HG03066 (cell line): ENCODE measurements around the gene DNALI1.
"Not testable (repeated sequence)": the region's sequence is repeated elsewhere in the genome, so short reads cannot be mapped to it uniquely, and the experiment has no call there.

Experiments
- ATAC-seq: cut with Tn5 transposase; IDR thresholded peaks from one replicate; pipeline ENCODE4 v1.9.1; 2021; ENCODE audit warnings: low read depth; ENCODE audit not compliant: unreplicated experiment

DNALI1 gene

GRCh38 chr1:37553927-37554808 lies 2.6 kb upstream of the DNALI1 start, which contains the start of gene SNIP1:
Gene SNIP1, minus strand, starts transcription at chr1:37554293. Its CDS starts 64 bp downstream, at chr1:37554229.
- peak; percentile 78 for ATAC-seq

GRCh38 chr1:37557402-37557801 lies 662 bp downstream of the DNALI1 start:
- no peak for ATAC-seq

GRCh38 chr1:37558411-37558810 lies 1.7 kb downstream of the DNALI1 start:
- ATAC-seq: no peak

- ATAC-seq: no peak
Observed at GRCh38 chr1:37559080-37559479, 2.3 kb downstream of the DNALI1 start.

GRCh38 chr1:37559957-37560379 lies 3.2 kb downstream of the DNALI1 start:
- not testable (repeated sequence) for ATAC-seq

- ATAC-seq: no peak
Observed at GRCh38 chr1:37560401-37561132, 3.8 kb downstream of the DNALI1 start.

- no peak for ATAC-seq
Observed at GRCh38 chr1:37561133-37562132, 4.7 kb downstream of the DNALI1 start.

GRCh38 chr1:37562984-37563383 lies 6.2 kb downstream of the DNALI1 start:
- no peak for ATAC-seq

GRCh38 chr1:37564892-37565291 lies 8.2 kb downstream of the DNALI1 start:
- ATAC-seq: no peak

- no peak for ATAC-seq
Observed at GRCh38 chr1:37567023-37567422, 10.3 kb downstream of the DNALI1 start.

- no peak for ATAC-seq
Observed at GRCh38 chr1:37570528-37571334, 14.0 kb downstream of the DNALI1 start.

GRCh38 chr1:37574834-37575480 lies 18.2 kb downstream of the DNALI1 start:
- no peak for ATAC-seq

GRCh38 chr1:37575692-37576091 lies 19.0 kb downstream of the DNALI1 start:
- no peak for ATAC-seq

- ATAC-seq: not testable (repeated sequence)
Observed at GRCh38 chr1:37584544-37584943, 27.8 kb downstream of the DNALI1 start.

- ATAC-seq: no peak
Observed at GRCh38 chr1:37588939-37589338, 32.2 kb downstream of the DNALI1 start.

- ATAC-seq: no peak
Observed at GRCh38 chr1:37593726-37594125, 37.0 kb downstream of the DNALI1 start.

GRCh38 chr1:37595440-37596181 lies 38.9 kb downstream of the DNALI1 start, which contains the start of gene GNL2:
Gene GNL2, minus strand, starts transcription at chr1:37595937. Its CDS starts 115 bp downstream, at chr1:37595822.
- peak; percentile 96 for ATAC-seq

- ATAC-seq: peak; percentile 9
Observed at GRCh38 chr1:37596182-37596667, 39.5 kb downstream of the DNALI1 start.
